H9 (cell line): ENCODE data around the gene TAF3. TPM values are rescaled to one million over a fixed set of nuclear protein-coding genes. Genes with fewer than 3 reads are reported as not detected.

Experiments
- DNase-seq: peaks from one replicate; pipeline ENCODE4 v3.0.0-alpha.2; 2017
- H2AFZ ChIP-seq: one replicate; pipeline ENCODE4 v1.6.1; 2013; ENCODE audit warnings: mild to moderate bottlenecking, low read length, control low read depth, moderate library complexity
- H2AK5ac ChIP-seq: 2 replicates; pipeline ENCODE4 v1.6.1; 2013; ENCODE audit warnings: low read length, control low read depth, mixed read lengths; ENCODE audit not compliant: insufficient read length
- H2BK120ac ChIP-seq: one replicate; pipeline ENCODE4 v1.6.1; 2013; ENCODE audit warnings: low read depth, mild to moderate bottlenecking, low read length, control low read depth, inconsistent platforms; ENCODE audit not compliant: poor library complexity, severe bottlenecking
- H2BK12ac ChIP-seq: 2 replicates; pipeline ENCODE4 v1.6.1; 2013; ENCODE audit warnings: low read length, control low read depth, mixed read lengths, low read depth; ENCODE audit not compliant: insufficient read length
- H2BK15ac ChIP-seq: 2 replicates; pipeline ENCODE4 v1.6.1; 2013; ENCODE audit warnings: low read depth, low read length, control low read depth
- H2BK20ac ChIP-seq: one replicate; pipeline ENCODE4 v1.6.1; 2013; ENCODE audit warnings: low read depth, mild to moderate bottlenecking, low read length, control low read depth, inconsistent platforms; ENCODE audit not compliant: poor library complexity, severe bottlenecking
- H2BK5ac ChIP-seq: 2 replicates; pipeline ENCODE4 v1.6.1; 2013; ENCODE audit warnings: low read length, control low read depth, mixed read lengths; ENCODE audit not compliant: insufficient read length
- H3K14ac ChIP-seq: 2 replicates; pipeline ENCODE4 v1.6.1; 2013; ENCODE audit warnings: low read length, control low read depth; ENCODE audit not compliant: insufficient read depth
- H3K18ac ChIP-seq: 2 replicates; pipeline ENCODE4 v1.6.1; 2013; ENCODE audit warnings: low read depth, mild to moderate bottlenecking, mixed read lengths, low read length, control low read depth; ENCODE audit not compliant: insufficient read length
- H3K23ac ChIP-seq: 2 replicates; pipeline ENCODE4 v1.6.1; 2013; ENCODE audit warnings: low read length, control low read depth, mixed read lengths, low read depth; ENCODE audit not compliant: insufficient read length
- H3K23me2 ChIP-seq: 2 replicates; pipeline ENCODE4 v1.6.1; 2013; ENCODE audit warnings: low read depth, mild to moderate bottlenecking, mixed read lengths, low read length, control low read depth; ENCODE audit not compliant: insufficient read length, poor library complexity, severe bottlenecking
- H3K27ac ChIP-seq: 2 replicates; pipeline ENCODE4 v1.5.1; 2013; ENCODE audit warnings: low read length, control low read depth, mixed read lengths, low read depth; ENCODE audit not compliant: insufficient read length
- H3K27me3 ChIP-seq: 2 replicates; pipeline ENCODE4 v1.6.1; 2013; ENCODE audit warnings: low read length, control low read depth, inconsistent platforms; ENCODE audit not compliant: insufficient read depth
- H3K4ac ChIP-seq: 2 replicates; pipeline ENCODE4 v1.6.1; 2013; ENCODE audit warnings: low read depth, mild to moderate bottlenecking, control low read depth, inconsistent platforms, low read length, moderate library complexity
- H3K4me1 ChIP-seq: 2 replicates; pipeline ENCODE4 v1.6.1; 2013; ENCODE audit warnings: low read length, control low read depth, inconsistent platforms; ENCODE audit not compliant: insufficient read depth
- H3K4me2 ChIP-seq: 2 replicates; pipeline ENCODE4 v1.6.1; 2013; ENCODE audit warnings: low read length, control low read depth, mixed read lengths; ENCODE audit not compliant: insufficient read length, insufficient read depth
- H3K56ac ChIP-seq: 2 replicates; pipeline ENCODE4 v1.6.1; 2013; ENCODE audit warnings: low read depth, mild to moderate bottlenecking, mixed read lengths, low read length, control low read depth; ENCODE audit not compliant: insufficient read length
- H3K79me1 ChIP-seq: 2 replicates; pipeline ENCODE4 v1.6.1; 2013; ENCODE audit warnings: low read depth, mild to moderate bottlenecking, moderate library complexity, low read length, control low read depth, inconsistent platforms; ENCODE audit not compliant: insufficient read depth, poor library complexity, severe bottlenecking
- H3K79me2 ChIP-seq: 2 replicates; pipeline ENCODE4 v1.6.1; 2013; ENCODE audit warnings: low read length, control low read depth, inconsistent platforms; ENCODE audit not compliant: insufficient read depth
- H3K9ac ChIP-seq: 2 replicates; pipeline ENCODE4 v1.6.1; 2013; ENCODE audit warnings: low read length, control low read depth, mixed read lengths; ENCODE audit not compliant: insufficient read length; ENCODE audit errors: extremely low read depth
- H3K9me3 ChIP-seq: one replicate; pipeline ENCODE4 v1.6.1; 2013; ENCODE audit warnings: low read depth, low read length, inconsistent platforms; ENCODE audit not compliant: control insufficient read depth
- H3T11ph ChIP-seq: one replicate; pipeline ENCODE4 v1.6.1; 2013; ENCODE audit warnings: mild to moderate bottlenecking, low read length, control low read depth, inconsistent platforms
- H4K20me1 ChIP-seq: one replicate; pipeline ENCODE4 v1.6.1; 2013; ENCODE audit not compliant: control insufficient read depth, insufficient read length, insufficient read depth
- H4K5ac ChIP-seq: 2 replicates; pipeline ENCODE4 v1.6.1; 2013; ENCODE audit warnings: low read depth, mild to moderate bottlenecking, mixed read lengths, low read length, control low read depth; ENCODE audit not compliant: insufficient read length
- H4K8ac ChIP-seq: replicated peaks from 2 replicates; pipeline ENCODE4 v1.6.1; 2013; ENCODE audit warnings: low read length, control low read depth, mixed read lengths, low read depth; ENCODE audit not compliant: insufficient read length
- H4K91ac ChIP-seq: 2 replicates; pipeline ENCODE4 v1.6.1; 2013; ENCODE audit warnings: low read depth, mild to moderate bottlenecking, moderate library complexity, mixed read lengths, low read length, control low read depth; ENCODE audit not compliant: insufficient read length
- H3K27ac Mint-ChIP-seq, 3 experiments: 2 replicates in 2 of 3; 3 replicates in 1 of 3; pipeline ENCODE4 v1.8.0; 2020 to 2021; ENCODE audit warnings: mixed read lengths in 3 of 3, mild to moderate bottlenecking in 1 of 3, moderate library complexity in 1 of 3
- H3K27me3 Mint-ChIP-seq: 2 replicates; pipeline ENCODE4 v1.8.0; 2021; ENCODE audit warnings: low read depth, mild to moderate bottlenecking, moderate library complexity, mixed read lengths
- H3K36me3 Mint-ChIP-seq, 3 experiments: 2 replicates in 2 of 3; 3 replicates in 1 of 3; pipeline ENCODE4 v1.8.0; 2020 to 2021; ENCODE audit warnings: low read depth in 3 of 3, mixed read lengths in 3 of 3; ENCODE audit not compliant: insufficient read depth in 1 of 3
- H3K4me1 Mint-ChIP-seq, 2 experiments: 2 replicates each; pipeline ENCODE4 v1.8.0; 2020; ENCODE audit warnings: mixed read lengths in 2 of 2
- H3K4me3 Mint-ChIP-seq, 2 experiments: 2 replicates in 1 of 2; 3 replicates in 1 of 2; pipeline ENCODE4 v1.8.0; 2020 to 2021; ENCODE audit warnings: mild to moderate bottlenecking in 2 of 2, mixed read lengths in 2 of 2, moderate library complexity in 1 of 2
- H3K9me3 Mint-ChIP-seq, 2 experiments: 2 replicates in 1 of 2; 3 replicates in 1 of 2; pipeline ENCODE4 v1.8.0; 2020; ENCODE audit warnings: mild to moderate bottlenecking in 2 of 2, mixed read lengths in 2 of 2, moderate library complexity in 1 of 2
- total RNA-seq: library from RNA; stranded (reverse); gene quantifications from 2 replicates; pipeline ENCODE4 v1.2.1, GENCODE V29; 2021
- TF ChIP-seq, protein P1 (sequence below): fragments of 200-600 bp; sonication (generic); conservative IDR thresholded peaks from 3 replicates; pipeline ENCODE4 v1.8.0; 2021; ENCODE audit warnings: antibody characterized with exemption, mild to moderate bottlenecking

The TAF3 gene
- total RNA-seq, 1 experiment from 2014 or later: 10.2 TPM

DNA sequence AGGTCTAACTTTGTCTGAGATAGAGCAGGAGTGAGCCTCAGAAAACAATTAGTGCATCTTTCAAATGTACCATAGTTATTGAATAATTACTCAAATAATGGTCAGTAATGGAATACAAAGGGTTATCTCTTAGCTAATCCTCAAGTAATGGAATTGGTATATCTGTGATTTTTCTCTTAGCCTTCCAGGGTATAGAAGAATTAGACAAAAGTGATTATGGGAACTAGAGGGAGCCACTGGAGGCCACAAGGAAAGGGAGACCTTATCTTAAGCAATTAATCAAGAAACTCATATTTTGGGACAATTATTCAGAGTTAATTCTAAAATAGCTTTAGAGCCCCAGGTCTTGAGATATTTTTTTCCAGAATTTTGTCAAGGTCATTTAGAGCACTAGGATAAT lies 126.2 kb downstream of the TAF3 start:
- no peak overlapping the region for H3K27ac ChIP-seq
- H2BK15ac ChIP-seq: no peak overlapping the region
- no peak overlapping the region for H2BK120ac ChIP-seq
- peaks cover 3% of the 10 kb centered on the region; the same call in 1 of the 2 replicates for H3K4me1 ChIP-seq
- H2BK20ac ChIP-seq: no peak overlapping the region
- Mint-ChIP-seq H3K27ac (no peak overlapping the region), H3K36me3 (no peaks in the 10 kb centered on the region), H3K9me3 (no peaks in the 10 kb centered on the region), H3K4me1 (peaks cover 36 to 42% of the 10 kb centered on the region in 2 experiments), H3K4me3 (no peak overlapping the region), H3K27me3 (no peaks in the 10 kb centered on the region)
- no peak overlapping the region for H3K18ac ChIP-seq
- H4K5ac ChIP-seq: no peak overlapping the region
- no peak overlapping the region for H4K91ac ChIP-seq
- TF ChIP-seq, protein P1, sequence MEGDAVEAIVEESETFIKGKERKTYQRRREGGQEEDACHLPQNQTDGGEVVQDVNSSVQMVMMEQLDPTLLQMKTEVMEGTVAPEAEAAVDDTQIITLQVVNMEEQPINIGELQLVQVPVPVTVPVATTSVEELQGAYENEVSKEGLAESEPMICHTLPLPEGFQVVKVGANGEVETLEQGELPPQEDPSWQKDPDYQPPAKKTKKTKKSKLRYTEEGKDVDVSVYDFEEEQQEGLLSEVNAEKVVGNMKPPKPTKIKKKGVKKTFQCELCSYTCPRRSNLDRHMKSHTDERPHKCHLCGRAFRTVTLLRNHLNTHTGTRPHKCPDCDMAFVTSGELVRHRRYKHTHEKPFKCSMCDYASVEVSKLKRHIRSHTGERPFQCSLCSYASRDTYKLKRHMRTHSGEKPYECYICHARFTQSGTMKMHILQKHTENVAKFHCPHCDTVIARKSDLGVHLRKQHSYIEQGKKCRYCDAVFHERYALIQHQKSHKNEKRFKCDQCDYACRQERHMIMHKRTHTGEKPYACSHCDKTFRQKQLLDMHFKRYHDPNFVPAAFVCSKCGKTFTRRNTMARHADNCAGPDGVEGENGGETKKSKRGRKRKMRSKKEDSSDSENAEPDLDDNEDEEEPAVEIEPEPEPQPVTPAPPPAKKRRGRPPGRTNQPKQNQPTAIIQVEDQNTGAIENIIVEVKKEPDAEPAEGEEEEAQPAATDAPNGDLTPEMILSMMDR: no peak
- no peak overlapping the region for H3K23ac ChIP-seq
- no peak overlapping the region for H3T11ph ChIP-seq
- H3K9me3 ChIP-seq: no peaks in the 10 kb centered on the region
- H3K56ac ChIP-seq: no peak overlapping the region
- H4K8ac ChIP-seq: no peak overlapping the region
- H3K27me3 ChIP-seq: no peaks in the 10 kb centered on the region
- no peak overlapping the region for H3K4me2 ChIP-seq
- no peak for DNase-seq
- H2AFZ ChIP-seq: no peak overlapping the region
- H2BK12ac ChIP-seq: no peak overlapping the region
- H3K9ac ChIP-seq: no peak overlapping the region
- H3K23me2 ChIP-seq: no peaks in the 10 kb centered on the region
- no peaks in the 10 kb centered on the region for H3K79me2 ChIP-seq
- H2AK5ac ChIP-seq: no peak overlapping the region
- H3K14ac ChIP-seq: no peak overlapping the region
- no peaks in the 10 kb centered on the region for H3K79me1 ChIP-seq
- no peak overlapping the region for H3K4ac ChIP-seq
- H4K20me1 ChIP-seq: no peaks in the 10 kb centered on the region
- H2BK5ac ChIP-seq: no peak overlapping the region
